Stomach (tissue), 9 donors: ENCODE data around the gene SMIM35. TPM values are rescaled to one million over a fixed set of nuclear protein-coding genes. Genes with fewer than 3 reads are reported as not detected.

Experiments
- DNase-seq, 2 donors: peaks; one replicate each; pipeline versions ENCODE4 v3.0.0 to v3.0.0-alpha.2; 2013 to 2019
- H3K27ac ChIP-seq, 5 donors: fragments of 200-600 bp in 4 of 5; sonication (generic) in 4 of 5; one replicate each; pipeline ENCODE4 v1.5.1; 2013 to 2019; ENCODE audit warnings: mild to moderate bottlenecking in 1 of 5, moderate library complexity in 1 of 5
- H3K27me3 ChIP-seq, 3 donors: fragments of 200-600 bp; sonication (generic); one replicate each; pipeline ENCODE4 v1.5.1; 2017 to 2019; ENCODE audit warnings: mixed run types in 1 of 3
- H3K36me3 ChIP-seq, 4 donors: fragments of 200-600 bp; sonication (generic); 1 replicate in 3 of 4; 2 replicates in 1 of 4; pipeline ENCODE4 v1.5.1; 2016 to 2019
- H3K4me1 ChIP-seq, 4 donors: fragments of 200-600 bp; sonication (generic); one replicate each; pipeline ENCODE4 v1.5.1; 2016 to 2019
- H3K4me3 ChIP-seq, 4 donors: fragments of 200-600 bp; sonication (generic) in 3 of 4; one replicate each; pipeline ENCODE4 v1.5.1; 2016 to 2019; ENCODE audit warnings: mild to moderate bottlenecking in 1 of 4
- H3K9me3 ChIP-seq, 4 donors: fragments of 200-600 bp; sonication (generic); one replicate each; pipeline ENCODE4 v1.5.1; 2016 to 2019
- CTCF ChIP-seq, 7 experiments: fragments of 450-650 bp in 4 of 7; fragments of 200-600 bp in 3 of 7; sonication (generic) in 3 of 7; IDR thresholded peaks; one replicate each; pipeline ENCODE4 v1.5.1; 2016 to 2019; ENCODE audit warnings: antibody characterized with exemption in 7 of 7, control low read depth in 2 of 7, mild to moderate bottlenecking in 1 of 7
- EP300 ChIP-seq: sonication (generic); formaldehyde crosslinking; IDR thresholded peaks from one replicate; pipeline ENCODE4 v1.6.1; 2017; ENCODE audit warnings: antibody characterized with exemption
- POLR2A ChIP-seq, 4 donors: fragments of 450-650 bp; IDR thresholded peaks; one replicate each; pipeline ENCODE4 v1.6.1; 2016; ENCODE audit warnings: antibody characterized with exemption in 4 of 4, control low read depth in 2 of 4, mild to moderate bottlenecking in 1 of 4, moderate library complexity in 1 of 4
- POLR2AphosphoS5 ChIP-seq, 3 donors: sonication (generic); formaldehyde crosslinking; IDR thresholded peaks; one replicate each; pipeline ENCODE4 v1.6.1; 2016; ENCODE audit warnings: antibody characterized with exemption in 3 of 3
- WGBS, 5 donors: extraction: QIAGEN DNeasy Blood & Tissue Kit in 3 of 5; methylation state at CpG; one replicate each; pipeline versions ENCODE4 v1.1.5 to v1.1.7; 2013 to 2018; 5-methylcytosine and 5-hydroxymethylcytosine counted together
- intact Hi-C: fragments of 100-400 bp; cut with DNase I; formaldehyde crosslinking; loops from one replicate; pipeline ENCODE4 v1.15.1; 2023; ENCODE audit warnings: low total_unique reads
- polyA plus RNA-seq, 3 donors: library from polyadenylated mRNA; stranded (reverse); fragments of 200-250 nt; gene quantifications; one replicate each; pipeline ENCODE4 v1.2.3, GENCODE V29; 2013
- total RNA-seq, 5 donors: library from RNA; depleted of rRNA; stranded (reverse); fragments of >200 nt; gene quantifications; one replicate each; pipeline versions ENCODE4 v1.1.0 to v1.2.3, GENCODE V29; 2014 to 2016
- donor health status: healthy with polysubstance abuse.
- donor health status: Bipolar disorder and iron deficiency.
- donor health status: healthy.

Gene SMIM35
- total and polyA plus RNA-seq, 8 donors: 0.03 TPM; not detected in 7

DNA sequence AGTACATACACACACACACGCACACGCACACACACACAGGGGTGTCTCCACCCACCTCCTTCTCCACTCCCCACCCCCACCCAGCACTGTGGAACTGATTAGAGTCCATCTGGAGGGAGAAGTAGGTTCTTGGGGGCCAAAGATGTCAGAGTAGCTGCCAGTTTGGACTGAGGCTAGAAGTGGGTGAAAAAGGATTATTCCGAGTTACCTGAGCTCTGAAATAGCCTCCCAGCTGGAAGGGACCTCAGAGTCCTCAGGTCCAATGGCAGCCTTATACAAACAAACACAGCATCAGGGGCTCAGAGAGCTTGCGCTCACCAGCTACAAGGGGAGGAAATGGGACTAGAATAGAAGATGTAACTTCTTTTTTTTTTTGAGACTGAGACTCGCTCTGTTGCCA is 79.7 kb downstream of the SMIM35 start:
- intact Hi-C loops: no loop called here
- no peak for TF ChIP-seq POLR2A (IDR thresholded peaks at IDR 0.05)
- TF ChIP-seq CTCF (IDR thresholded peaks at IDR 0.05): no peak
- TF ChIP-seq EP300: no peak
- TF ChIP-seq POLR2AphosphoS5 (IDR thresholded peaks at IDR 0.05): no peak
- no peak overlapping the region for H3K4me3 ChIP-seq
- no peaks in the 10 kb centered on the region for H3K36me3 ChIP-seq
- 74 to 88% (median 78%) methylated on average over 5 of the region's 5 CpGs for WGBS, 5 donors
- H3K4me1 ChIP-seq: peaks cover 3 to 43% (median 9%) of the 10 kb centered on the region in 4 donors
- peak overlapping the region; percentile 34 to 79 (median 59) for H3K27ac ChIP-seq
- H3K27me3 ChIP-seq: no peaks in the 10 kb centered on the region
- no peak for DNase-seq
- peaks cover 0 to 6% (median 3%) of the 10 kb centered on the region in 4 donors for H3K9me3 ChIP-seq

DNA sequence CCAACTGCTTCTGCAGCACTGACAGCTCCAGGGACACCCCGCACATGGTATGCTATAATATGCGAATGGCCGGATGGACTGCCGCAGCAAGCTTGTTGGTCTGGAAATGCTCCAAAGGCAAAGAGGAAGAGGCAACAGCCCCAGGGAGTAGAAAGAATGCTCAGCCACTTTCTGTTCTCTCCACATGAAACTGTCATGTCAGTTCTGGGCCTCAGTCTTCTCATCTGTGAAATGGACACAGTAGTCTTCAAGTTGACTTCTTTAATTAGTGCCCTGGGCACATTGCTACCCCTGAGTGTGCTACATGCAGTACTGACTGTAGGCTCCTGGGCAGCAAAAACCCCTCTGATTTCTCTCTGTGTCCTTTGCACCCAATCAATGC is 80.6 kb downstream of the SMIM35 start:
- Histone ChIP-seq H3K27me3 (no peaks in the 10 kb centered on the region), H3K36me3 (no peaks in the 10 kb centered on the region), H3K27ac (peak overlapping the region in 2 of 5 donors; percentile 74 to 79), H3K9me3 (peaks cover 0 to 6% (median 3%) of the 10 kb centered on the region in 4 donors), H3K4me1 (peaks cover 0 to 48% (median 6%) of the 10 kb centered on the region in 4 donors), H3K4me3 (no peak overlapping the region)
- 82 to 98% (median 89%) methylated on average over 4 of the region's 4 CpGs for WGBS, 5 donors
- no peak for DNase-seq
- intact Hi-C loops: no loop called here
- TF ChIP-seq POLR2A (IDR thresholded peaks at IDR 0.05): no peak
- TF ChIP-seq EP300: no peak
- TF ChIP-seq CTCF (IDR thresholded peaks at IDR 0.05): no peak
- TF ChIP-seq POLR2AphosphoS5 (IDR thresholded peaks at IDR 0.05): no peak

- TF ChIP-seq POLR2AphosphoS5 (IDR thresholded peaks at IDR 0.05) (no peak), POLR2A (IDR thresholded peaks at IDR 0.05) (no peak), EP300 (no peak), CTCF (IDR thresholded peaks at IDR 0.05) (no peak)
- no peak overlapping the region for H3K4me3 ChIP-seq
- 84 to 89% (median 87%) methylated on average over 12 of the region's 12 CpGs for WGBS, 5 donors
- peaks cover 0 to 6% (median 3%) of the 10 kb centered on the region in 4 donors for H3K9me3 ChIP-seq
- no peaks in the 10 kb centered on the region for H3K27me3 ChIP-seq
- H3K4me1 ChIP-seq: peaks cover 0 to 50% (median 7%) of the 10 kb centered on the region in 4 donors
- H3K36me3 ChIP-seq: no peaks in the 10 kb centered on the region
- intact Hi-C loops: no loop called here
- H3K27ac ChIP-seq: peak overlapping the region in 1 of 5 donors; percentile 79
- DNase-seq: no peak
Measured at GRCh38 chr11:118005224-118006152, 81.3 kb downstream of the SMIM35 start.

DNA sequence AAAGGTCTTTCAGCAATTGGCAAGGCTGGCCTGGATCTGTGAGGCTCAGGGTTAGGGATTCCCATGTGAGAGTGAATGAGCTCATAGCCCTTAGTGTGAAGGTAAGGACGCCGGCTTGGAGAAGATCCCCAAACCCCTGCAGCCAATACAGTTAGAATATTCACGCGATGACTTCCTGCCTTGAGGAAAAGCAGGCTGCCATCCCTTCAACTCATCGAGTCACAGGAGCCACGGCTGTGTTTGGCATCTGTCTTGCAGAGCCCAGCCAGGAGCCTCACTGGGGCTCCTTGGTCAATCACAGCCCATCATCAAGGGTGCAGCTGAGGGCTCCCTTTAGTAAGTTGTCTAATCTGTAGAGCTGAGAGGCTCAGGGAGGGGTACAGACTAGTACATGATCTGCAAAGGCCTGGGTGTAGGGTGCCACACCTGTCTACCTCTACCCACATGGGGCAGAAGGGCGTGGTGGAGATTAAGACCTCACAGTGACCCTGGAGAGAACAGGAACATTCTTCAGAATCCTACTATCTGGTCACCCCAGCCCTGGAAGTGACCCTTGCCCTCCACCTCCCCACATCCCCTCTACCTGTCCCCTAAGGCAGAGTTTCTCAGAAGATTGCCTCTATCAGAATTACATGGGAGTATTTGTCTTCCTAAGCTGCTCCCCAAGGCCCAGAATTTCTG is 82.1 kb downstream of the SMIM35 start:
- no peak overlapping the region for H3K4me3 ChIP-seq
- intact Hi-C loops: no loop called here
- H3K9me3 ChIP-seq: peaks cover 0 to 6% (median 3%) of the 10 kb centered on the region in 4 donors
- H3K4me1 ChIP-seq: peaks cover 0 to 44% (median 10%) of the 10 kb centered on the region in 4 donors
- 88 to 95% (median 90%) methylated on average over 7 of the region's 7 CpGs for WGBS, 5 donors
- TF ChIP-seq EP300: no peak
- no peaks in the 10 kb centered on the region for H3K27me3 ChIP-seq
- peaks cover 0 to 2% (median 0%) of the 10 kb centered on the region in 4 donors for H3K36me3 ChIP-seq
- H3K27ac ChIP-seq: peak overlapping the region in 2 of 5 donors; percentile 29 to 87
- DNase-seq: no peak
